Adrenal gland (tissue), 5 donors: ENCODE data around the gene IQSEC3.

Experiments
- POLR2A ChIP-seq, 2 donors: fragments of 450-650 bp; IDR thresholded peaks; one replicate each; pipeline ENCODE4 v1.6.1; 2017; ENCODE audit warnings: antibody characterized with exemption in 2 of 2, mild to moderate bottlenecking in 2 of 2, moderate library complexity in 1 of 2
- TF ChIP-seq, protein P1 (sequence below), 6 experiments: fragments of 450-650 bp in 4 of 6; fragments of 200-600 bp in 2 of 6; sonication (generic) in 1 of 6; IDR thresholded peaks; 1 replicate in 5 of 6; 2 replicates in 1 of 6; pipeline versions ENCODE4 v1.5.1 to v1.8.0; 2016 to 2021; ENCODE audit warnings: antibody characterized with exemption in 6 of 6, mild to moderate bottlenecking in 2 of 6, moderate library complexity in 1 of 6
- donor health status: DM: no; HTN: no; CAD: no.

DNA sequence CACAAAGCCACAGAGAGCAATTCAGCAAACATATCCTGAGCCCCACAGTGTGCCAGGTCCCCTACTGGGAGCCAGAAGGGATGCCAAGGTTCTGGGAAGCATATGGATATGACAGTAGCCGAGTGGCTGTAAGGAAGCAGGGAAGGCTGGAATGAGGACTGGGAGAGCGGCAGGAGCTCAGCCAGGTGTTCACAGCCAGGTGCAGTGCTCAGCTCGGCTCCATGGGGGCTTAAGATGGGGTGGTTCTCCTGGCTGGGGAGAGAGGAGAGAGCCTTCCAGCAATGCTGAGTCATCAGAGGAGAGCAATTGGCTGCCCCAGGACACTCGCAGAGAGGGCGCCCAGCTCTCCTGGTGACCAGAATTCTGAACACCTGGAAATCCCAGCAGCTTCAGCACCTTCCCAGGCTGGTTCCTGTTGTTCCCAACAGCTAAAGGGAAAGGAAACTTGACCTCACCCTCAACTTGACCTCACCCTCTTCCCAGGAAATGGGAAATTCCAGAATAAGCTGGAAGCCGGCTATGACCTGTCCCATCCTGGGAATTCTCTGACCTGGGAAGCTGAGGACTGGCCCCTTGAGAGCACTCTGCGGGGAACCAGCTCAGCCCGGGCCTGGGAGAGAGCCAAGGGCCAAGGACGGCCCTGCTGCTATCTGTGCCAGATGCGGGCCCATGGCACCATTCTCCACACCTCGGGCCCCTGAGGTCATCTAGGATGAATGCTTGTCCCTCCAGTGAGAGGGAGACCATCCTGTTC, 112.7 kb downstream of the IQSEC3 start:
- TF ChIP-seq, protein P1, sequence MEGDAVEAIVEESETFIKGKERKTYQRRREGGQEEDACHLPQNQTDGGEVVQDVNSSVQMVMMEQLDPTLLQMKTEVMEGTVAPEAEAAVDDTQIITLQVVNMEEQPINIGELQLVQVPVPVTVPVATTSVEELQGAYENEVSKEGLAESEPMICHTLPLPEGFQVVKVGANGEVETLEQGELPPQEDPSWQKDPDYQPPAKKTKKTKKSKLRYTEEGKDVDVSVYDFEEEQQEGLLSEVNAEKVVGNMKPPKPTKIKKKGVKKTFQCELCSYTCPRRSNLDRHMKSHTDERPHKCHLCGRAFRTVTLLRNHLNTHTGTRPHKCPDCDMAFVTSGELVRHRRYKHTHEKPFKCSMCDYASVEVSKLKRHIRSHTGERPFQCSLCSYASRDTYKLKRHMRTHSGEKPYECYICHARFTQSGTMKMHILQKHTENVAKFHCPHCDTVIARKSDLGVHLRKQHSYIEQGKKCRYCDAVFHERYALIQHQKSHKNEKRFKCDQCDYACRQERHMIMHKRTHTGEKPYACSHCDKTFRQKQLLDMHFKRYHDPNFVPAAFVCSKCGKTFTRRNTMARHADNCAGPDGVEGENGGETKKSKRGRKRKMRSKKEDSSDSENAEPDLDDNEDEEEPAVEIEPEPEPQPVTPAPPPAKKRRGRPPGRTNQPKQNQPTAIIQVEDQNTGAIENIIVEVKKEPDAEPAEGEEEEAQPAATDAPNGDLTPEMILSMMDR (IDR thresholded peaks at IDR 0.05) = no peak
- TF ChIP-seq POLR2A (IDR thresholded peaks at IDR 0.05) = no peak
